ENCODE data around the gene GRM4.
A peak's percentile ranks its signal among the peaks of the same experiment; 100 is the strongest.

Gene GRM4

DNA sequence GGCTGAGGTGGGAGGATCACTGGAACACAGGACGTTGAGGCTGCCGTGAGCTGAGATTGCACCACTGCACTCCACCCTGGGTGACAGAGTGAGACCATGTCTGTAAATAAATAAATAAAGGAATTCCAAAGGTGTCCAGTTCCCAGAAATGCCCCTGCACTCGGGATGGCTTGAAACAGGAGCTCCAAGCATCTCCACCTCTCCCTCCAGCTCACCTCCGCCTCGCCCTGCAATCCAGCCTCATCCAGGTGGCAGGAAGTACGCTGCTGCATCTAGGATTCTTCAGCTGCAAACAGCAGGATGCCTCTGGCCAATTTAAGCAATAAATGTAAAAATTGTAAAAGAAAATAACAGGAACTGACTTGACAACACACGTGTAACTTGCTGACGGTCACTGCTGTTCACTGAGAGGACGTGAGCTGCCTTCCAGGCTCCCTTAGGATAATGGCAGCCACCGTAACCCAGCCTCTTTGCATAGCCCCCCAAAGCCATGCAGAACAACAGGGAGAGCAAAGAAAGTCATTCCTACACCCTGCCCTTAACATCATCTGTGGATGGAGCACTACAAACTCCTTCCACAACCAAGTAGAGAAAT, 11.4 kb upstream of the GRM4 start:
- no peak for DNase-seq

DNA sequence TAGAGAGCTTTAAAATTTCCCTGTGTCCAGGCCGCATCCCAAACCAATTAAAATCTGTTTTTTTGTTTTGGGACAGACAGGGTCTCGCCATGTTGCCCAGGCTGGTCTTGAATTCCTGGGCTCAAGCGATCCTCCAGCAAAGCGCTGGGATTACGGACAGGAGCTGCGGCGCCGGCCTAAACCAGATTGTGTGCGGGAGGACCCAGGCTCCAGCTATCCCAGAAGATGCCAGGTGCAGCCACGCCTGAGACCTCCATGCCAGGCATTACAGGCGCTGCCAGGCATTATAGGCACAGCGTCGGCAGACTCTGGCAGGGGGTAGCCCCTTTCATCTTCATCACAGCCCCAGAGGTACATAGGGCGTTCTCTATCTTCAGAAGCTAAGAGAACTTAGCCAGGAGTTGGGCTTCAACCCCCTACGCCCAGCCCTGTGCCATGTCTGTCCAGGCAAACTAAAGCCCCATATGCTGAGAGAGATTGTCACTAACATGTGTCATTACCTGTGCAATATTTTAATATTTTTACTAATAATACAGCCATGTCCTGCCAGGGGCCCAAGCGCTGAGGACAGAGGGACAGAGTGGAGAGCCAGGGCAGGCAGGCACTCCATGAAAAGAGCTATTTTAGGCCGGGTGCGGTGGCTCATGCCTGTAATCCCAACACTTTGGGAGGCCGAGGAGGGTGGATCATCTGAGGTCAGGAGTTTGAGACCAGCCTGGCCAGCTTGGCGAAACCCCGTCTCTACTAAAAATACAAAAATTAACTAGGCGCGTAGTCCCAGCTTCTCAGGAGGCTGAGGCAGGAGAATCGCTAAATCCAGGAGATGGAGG, 9.8 kb upstream of the GRM4 start:
- DNase-seq = no peak

DNA sequence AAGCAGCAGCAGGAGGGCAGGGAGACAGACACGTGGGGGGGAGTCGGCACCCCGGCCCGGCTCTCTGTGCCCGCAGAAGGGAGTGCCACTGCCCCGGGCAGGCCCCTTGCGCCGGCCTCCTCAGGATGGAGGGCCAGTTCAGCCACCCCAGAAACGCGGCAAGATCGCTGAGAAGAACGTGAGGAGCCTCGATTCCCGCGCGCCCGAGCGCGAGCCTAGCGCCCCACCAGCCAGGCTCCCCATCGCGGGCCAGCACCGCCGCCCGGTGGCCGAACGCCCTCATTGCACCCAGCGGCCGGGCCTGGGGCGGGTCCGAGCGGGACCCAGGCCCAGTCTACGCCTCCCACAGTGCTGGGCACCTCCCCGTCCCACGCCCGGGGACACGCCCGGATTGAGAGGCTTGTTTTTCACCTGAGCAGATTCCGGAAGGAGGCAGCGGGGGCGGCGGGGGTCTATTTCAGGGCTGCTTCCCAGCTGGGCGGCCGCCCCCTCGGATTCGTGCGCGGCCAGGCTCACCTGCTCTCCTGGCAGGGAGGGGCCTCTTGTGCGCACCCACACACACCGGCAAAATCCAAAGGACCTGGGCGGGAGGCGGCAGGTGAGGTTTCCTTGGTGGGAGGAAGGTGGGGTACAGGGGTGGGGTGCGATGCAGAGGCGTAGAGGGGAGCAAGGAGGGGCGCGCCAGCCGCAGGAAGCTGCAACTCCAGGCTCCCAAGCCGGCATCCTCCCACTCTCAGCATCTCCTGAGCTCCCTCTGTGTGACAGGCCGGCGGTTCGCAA, 9.0 kb upstream of the GRM4 start:
- DNase-seq = peak; percentile 31

- no peak for DNase-seq
Observed at GRCh38 chr6:34152806-34153520, 7.1 kb upstream of the GRM4 start.

DNA sequence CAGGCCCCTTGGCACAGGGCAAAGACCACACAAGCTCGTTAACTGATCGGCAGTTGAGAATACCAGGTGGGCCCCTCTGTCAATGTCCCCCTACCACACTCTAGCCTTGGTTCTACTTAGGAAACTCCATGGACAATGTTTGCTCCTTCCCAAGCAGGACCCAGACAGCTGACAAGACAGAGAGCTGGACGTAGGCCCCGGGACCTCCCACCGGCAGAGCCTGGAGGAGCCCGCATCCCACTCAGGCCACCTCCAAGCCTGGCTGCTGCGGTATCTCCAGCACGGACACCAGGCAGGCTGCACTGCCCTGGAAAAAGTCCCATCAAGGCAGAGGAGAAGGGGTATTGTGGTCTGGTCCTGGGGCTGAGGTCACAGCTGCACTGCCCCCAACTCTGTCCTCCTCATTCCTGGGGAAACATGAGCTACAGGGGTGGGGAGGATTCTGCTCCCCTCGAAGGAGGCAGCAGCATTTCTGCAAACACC, 6.2 kb upstream of the GRM4 start:
- no peak for DNase-seq

DNA sequence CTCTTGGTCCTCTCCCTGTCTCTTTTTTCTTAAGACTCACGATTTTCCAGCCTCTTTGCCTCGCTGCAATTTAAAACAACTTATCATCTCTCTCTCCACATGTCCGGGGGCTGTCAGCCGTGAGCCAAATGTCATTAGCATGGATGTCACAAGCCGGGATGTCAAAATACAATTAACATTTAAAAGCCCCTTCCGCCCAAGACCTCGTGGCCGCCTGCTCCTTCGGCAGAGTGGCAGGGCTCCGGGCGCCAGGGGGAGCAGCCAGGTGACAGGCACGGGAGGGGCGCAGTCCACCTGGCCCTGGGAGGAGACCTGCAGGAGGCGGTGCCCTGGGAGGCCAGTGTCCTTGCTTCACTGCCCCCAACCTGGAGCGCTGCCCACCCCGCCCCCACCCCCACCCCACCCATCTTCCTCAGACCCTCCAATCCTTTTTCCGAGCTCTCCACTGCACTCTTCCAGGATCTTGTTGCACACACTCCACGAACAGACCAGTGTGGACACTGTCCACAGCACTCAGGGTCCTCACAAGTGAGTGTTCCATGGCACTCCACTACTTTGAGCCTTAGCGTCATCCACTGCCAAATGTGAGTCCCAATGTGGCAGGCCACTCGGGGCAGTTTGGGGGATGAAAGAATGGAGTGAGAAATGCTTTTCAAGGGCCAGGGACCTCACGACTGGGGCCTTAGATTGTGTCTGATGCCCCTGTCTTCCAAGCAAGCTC, 5.6 kb upstream of the GRM4 start:
- DNase-seq = no peak

DNA sequence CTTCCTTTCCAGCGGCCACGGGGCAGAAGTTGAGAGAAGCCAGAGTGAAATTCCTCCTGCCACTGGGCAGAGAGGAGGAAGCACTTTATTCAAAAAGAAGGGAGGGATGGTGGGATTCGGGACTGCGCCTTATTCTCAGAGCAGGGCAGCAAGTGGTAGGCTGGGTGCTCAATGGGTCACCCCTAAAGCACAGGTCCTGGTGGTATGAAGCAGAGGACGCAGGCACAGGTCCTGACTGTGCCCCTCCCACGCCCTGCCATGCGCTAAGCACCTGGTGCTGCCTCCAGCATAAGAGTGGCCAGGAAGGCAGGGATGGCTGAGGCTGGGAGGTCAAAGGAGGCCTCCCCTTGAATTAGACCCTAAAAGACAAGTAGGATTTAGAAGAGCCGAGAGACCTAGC, 4.9 kb upstream of the GRM4 start:
- no peak for DNase-seq

GRCh38 chr6:34149831-34150400, 4.0 kb upstream of the GRM4 start:
- DNase-seq = no peak

DNA sequence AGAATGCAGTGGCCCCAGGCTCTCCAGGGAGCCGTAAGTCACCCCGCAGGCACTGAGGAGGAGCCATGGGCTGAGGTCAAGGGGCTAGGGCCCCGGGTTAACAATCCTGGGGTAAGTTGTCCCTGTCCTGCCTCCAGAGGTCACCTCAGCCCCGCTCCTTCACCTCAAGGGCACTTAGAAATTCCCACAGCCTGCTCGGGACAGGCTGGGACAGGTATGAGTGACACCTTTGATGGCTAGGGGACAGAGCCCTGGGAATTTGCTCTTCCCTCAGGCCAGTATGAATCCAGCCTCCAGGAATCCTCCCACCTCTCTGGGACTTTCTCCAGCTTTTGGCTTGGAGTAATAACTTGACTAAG, 3.5 kb upstream of the GRM4 start:
- no peak for DNase-seq

- DNase-seq = no peak
Observed at GRCh38 chr6:34148631-34149451, 3.0 kb upstream of the GRM4 start.

GRCh38 chr6:34147906-34148630, 2.2 kb upstream of the GRM4 start:
- DNase-seq = no peak

- DNase-seq = no peak
Observed at GRCh38 chr6:34146801-34147592, 1.1 kb upstream of the GRM4 start.

- DNase-seq = no peak
Observed at GRCh38 chr6:34145161-34146020, 496 bp downstream of the GRM4 start.

GRCh38 chr6:34144581-34145160, 1.2 kb downstream of the GRM4 start:
- no peak for DNase-seq

GRCh38 chr6:34143884-34144580, 1.9 kb downstream of the GRM4 start:
- DNase-seq = no peak

GRCh38 chr6:34143196-34143883, 2.5 kb downstream of the GRM4 start:
- no peak for DNase-seq
